H1 (cell line): ENCODE data around the gene RRAD. TPM values are rescaled to one million over a fixed set of nuclear protein-coding genes. Genes with fewer than 3 reads are reported as not detected.

Experiments
- CTCF ChIA-PET: fragments of 300-600 bp; sonication (Branson Sonifier 250); formaldehyde crosslinking; loops from one replicate; lab custom pipeline; 2021; ENCODE audit not compliant: partially characterized antibody; lab: Charles Lee
- POLR2A ChIA-PET: fragments of 300-600 bp; sonication (Branson Sonifier 250); formaldehyde crosslinking; loops from one replicate; lab custom pipeline; 2021; ENCODE audit warnings: inconsistent platforms; ENCODE audit not compliant: partially characterized antibody; lab: Charles Lee
- DNase-seq, 2 experiments: peaks; one replicate each; pipeline versions ENCODE4 v3.0.0 to v3.0.0-alpha.2; 2010 to 2022; ENCODE audit warnings: low spot score in 2 of 2, low read depth in 1 of 2, mixed read lengths in 1 of 2
- FAIRE-seq: peaks from 2 replicates; lab custom pipeline; 2011; peaks lifted over from hg19 to GRCh38; lab: Jason Lieb, UNC
- H2AFZ ChIP-seq: 2 replicates; pipeline ENCODE4 v1.8.1; 2012; ENCODE audit warnings: low read length, inconsistent platforms
- H2AK5ac ChIP-seq: 2 replicates; pipeline ENCODE4 v1.6.1; 2013; ENCODE audit warnings: low read depth, low read length
- H2BK120ac ChIP-seq: replicated peaks from 2 replicates; pipeline ENCODE3; 2013; ENCODE audit warnings: low read depth, low read length, inconsistent platforms
- H2BK12ac ChIP-seq: 2 replicates; pipeline ENCODE4 v1.6.1; 2013; ENCODE audit warnings: low read depth, low read length
- H2BK15ac ChIP-seq: 2 replicates; pipeline ENCODE4 v1.6.1; 2013; ENCODE audit warnings: low read length
- H2BK20ac ChIP-seq: 2 replicates; pipeline ENCODE4 v1.6.1; 2013; ENCODE audit warnings: low read length
- H2BK5ac ChIP-seq: 2 replicates; pipeline ENCODE4 v1.6.1; 2013; ENCODE audit warnings: low read depth, low read length
- H3K14ac ChIP-seq: 2 replicates; pipeline ENCODE4 v1.6.1; 2013; ENCODE audit warnings: inconsistent platforms; ENCODE audit not compliant: insufficient read length
- H3K18ac ChIP-seq: 2 replicates; pipeline ENCODE4 v1.6.1; 2013; ENCODE audit warnings: low read length; ENCODE audit errors: extremely low read depth
- H3K23ac ChIP-seq: 2 replicates; pipeline ENCODE4 v1.6.1; 2013; ENCODE audit warnings: inconsistent platforms; ENCODE audit not compliant: insufficient read length
- H3K23me2 ChIP-seq: 2 replicates; pipeline ENCODE4 v1.6.1; 2013; ENCODE audit warnings: low read depth, low read length
- H3K27ac ChIP-seq: 2 replicates; pipeline ENCODE4 v1.6.1; 2011; ENCODE audit warnings: low read depth, low read length, inconsistent platforms
- H3K27me3 ChIP-seq, 4 experiments: replicated peaks in 1 of 4; 1 replicate in 1 of 4; 2 replicates in 3 of 4; pipeline versions ENCODE4 v1.6.1 to v1.8.1; 2011 to 2013; ENCODE audit warnings: low read length in 3 of 4, mild to moderate bottlenecking in 3 of 4, inconsistent platforms in 2 of 4, mixed read lengths in 2 of 4, moderate library complexity in 1 of 4; ENCODE audit not compliant: control insufficient read depth in 3 of 4, insufficient read depth in 3 of 4; ENCODE audit errors: extremely low read depth in 1 of 4
- H3K36me3 ChIP-seq, 4 experiments: 2 replicates each; pipeline versions ENCODE4 v1.6.1 to v1.8.1; 2011 to 2013; ENCODE audit warnings: mild to moderate bottlenecking in 4 of 4, low read length in 3 of 4, moderate library complexity in 2 of 4, control low read depth in 1 of 4, inconsistent platforms in 1 of 4; ENCODE audit not compliant: insufficient read depth in 4 of 4, control insufficient read depth in 2 of 4
- H3K4ac ChIP-seq: replicated peaks from 2 replicates; pipeline ENCODE3; 2013; ENCODE audit warnings: low read length, low read depth, mixed read lengths, inconsistent platforms; ENCODE audit not compliant: insufficient read length
- H3K4me1 ChIP-seq, 4 experiments: replicated peaks in 1 of 4; 1 replicate in 1 of 4; 2 replicates in 3 of 4; pipeline versions ENCODE4 v1.6.1 to v1.8.1; 2011 to 2013; ENCODE audit warnings: low read length in 3 of 4, inconsistent platforms in 2 of 4, mixed read lengths in 1 of 4; ENCODE audit not compliant: insufficient read depth in 4 of 4, control insufficient read depth in 3 of 4
- H3K4me2 ChIP-seq, 2 experiments: 2 replicates each; pipeline versions ENCODE4 v1.6.1 to v1.8.1; 2011 to 2013; ENCODE audit warnings: low read depth in 2 of 2, low read length in 2 of 2, control low read depth in 1 of 2, inconsistent platforms in 1 of 2, mild to moderate bottlenecking in 1 of 2; ENCODE audit not compliant: insufficient read depth in 1 of 2
- H3K4me3 ChIP-seq, 4 experiments: fragments of 200-600, 300-600 bp in 1 of 4; sonication (generic), shearing (Covaris generic), sonication (Bioruptor Twin) in 1 of 4; 2 replicates each; pipeline versions ENCODE4 v1.5.1 to v1.8.1; 2011 to 2016; ENCODE audit warnings: low read length in 4 of 4, low read depth in 3 of 4, control low read depth in 2 of 4, inconsistent platforms in 2 of 4, mild to moderate bottlenecking in 2 of 4, mixed read lengths in 1 of 4, moderate library complexity in 1 of 4; ENCODE audit not compliant: insufficient read depth in 2 of 4; ENCODE audit errors: extremely low read depth in 1 of 4
- H3K56ac ChIP-seq: replicated peaks from 2 replicates; pipeline ENCODE3; 2013; ENCODE audit warnings: low read depth, mild to moderate bottlenecking, mixed read lengths, low read length, inconsistent platforms; ENCODE audit not compliant: insufficient read length
- H3K79me1 ChIP-seq: 2 replicates; pipeline ENCODE4 v1.6.1; 2013; ENCODE audit warnings: low read depth, low read length, control low read depth
- H3K79me2 ChIP-seq, 2 experiments: 2 replicates each; pipeline versions ENCODE4 v1.6.1 to v1.8.1; 2012 to 2013; ENCODE audit warnings: low read length in 2 of 2, mild to moderate bottlenecking in 2 of 2, inconsistent platforms in 1 of 2; ENCODE audit not compliant: insufficient read depth in 2 of 2, control insufficient read depth in 1 of 2
- H3K9ac ChIP-seq, 4 experiments: replicated peaks in 1 of 4; 1 replicate in 1 of 4; 2 replicates in 3 of 4; pipeline versions ENCODE4 v1.6.1 to v1.8.1; 2011 to 2013; ENCODE audit warnings: low read depth in 3 of 4, low read length in 3 of 4, control low read depth in 2 of 4, mild to moderate bottlenecking in 2 of 4, moderate library complexity in 2 of 4, inconsistent platforms in 1 of 4; ENCODE audit errors: extremely low read depth in 1 of 4
- H3K9me3 ChIP-seq, 2 experiments: 2 replicates each; pipeline versions ENCODE4 v1.6.1 to v1.8.1; 2012 to 2013; ENCODE audit warnings: mild to moderate bottlenecking in 2 of 2, moderate library complexity in 2 of 2, control low read depth in 1 of 2, inconsistent platforms in 1 of 2, low read depth in 1 of 2, low read length in 1 of 2, mixed read lengths in 1 of 2; ENCODE audit not compliant: insufficient read depth in 2 of 2
- H4K20me1 ChIP-seq, 2 experiments: replicated peaks in 1 of 2; 2 replicates each; pipeline versions ENCODE3 to v1.8.1; 2011 to 2013; ENCODE audit warnings: inconsistent platforms in 2 of 2, low read length in 2 of 2, mild to moderate bottlenecking in 1 of 2; ENCODE audit not compliant: insufficient read depth in 2 of 2, control insufficient read depth in 1 of 2
- H4K5ac ChIP-seq: 2 replicates; pipeline ENCODE4 v1.6.1; 2013; ENCODE audit warnings: low read length, low read depth, mixed read lengths, inconsistent platforms; ENCODE audit not compliant: insufficient read length
- H4K8ac ChIP-seq: 2 replicates; pipeline ENCODE4 v1.8.0; 2013; ENCODE audit warnings: mild to moderate bottlenecking, moderate library complexity, low read length, inconsistent platforms; ENCODE audit not compliant: insufficient read depth; ENCODE audit errors: extremely low read depth
- H4K91ac ChIP-seq: replicated peaks from 2 replicates; pipeline ENCODE3; 2013; ENCODE audit warnings: low read length, mixed read lengths, inconsistent platforms; ENCODE audit not compliant: insufficient read length
- ASH2L ChIP-seq: fragments of 200-600, 300-600 bp; sonication (generic); IDR thresholded peaks from one replicate; pipeline ENCODE4 v1.7.1; 2017; ENCODE audit warnings: low read length
- BRCA1 ChIP-seq: IDR thresholded peaks from 2 replicates; pipeline ENCODE4 v1.6.1; 2012; ENCODE audit warnings: low read depth, low read length, improper control_type of control experiment
- CREB1 ChIP-seq: IDR thresholded peaks from 2 replicates; pipeline ENCODE4 v1.6.1; 2012; ENCODE audit warnings: inconsistent platforms
- JUND ChIP-seq: IDR thresholded peaks from 2 replicates; pipeline ENCODE4 v1.6.1; 2011; ENCODE audit warnings: mild to moderate bottlenecking, improper control_type of control experiment, low read length
- KDM5A ChIP-seq: fragments of 200-600 bp; IDR thresholded peaks from 2 replicates; pipeline ENCODE4 v1.7.1; 2012; ENCODE audit warnings: mild to moderate bottlenecking, low read length, inconsistent platforms, mixed read lengths
- PHF8 ChIP-seq: fragments of 200-600 bp; sonication (generic); conservative IDR thresholded peaks from 2 replicates; pipeline ENCODE4 v1.7.1; 2012; ENCODE audit warnings: low read depth, mild to moderate bottlenecking, inconsistent platforms, low read length, moderate library complexity
- POLR2AphosphoS5 ChIP-seq: IDR thresholded peaks from 2 replicates; pipeline ENCODE4 v1.6.1; 2011; ENCODE audit warnings: low read depth, low read length
- SP1 ChIP-seq: IDR thresholded peaks from 2 replicates; pipeline ENCODE4 v1.6.1; 2011; ENCODE audit warnings: low read depth, low read length
- WGBS, 2 experiments: shearing (Covaris generic) in 1 of 2; methylation state at CpG; one replicate each; pipeline versions ENCODE4 v1.1.6 to v1.1.7; 2013 to 2015; ENCODE audit warnings: low lambda C conversion rate in 2 of 2, mixed read lengths in 2 of 2, inconsistent platforms in 1 of 2, low coverage in 1 of 2, missing lambda C conversion rate in 1 of 2; ENCODE audit not compliant: insufficient replicate concordance in 2 of 2, insufficient coverage in 1 of 2, insufficient read length in 1 of 2; ENCODE audit errors: extremely low coverage in 1 of 2, missing lambda C conversion rate in 1 of 2; 5-methylcytosine and 5-hydroxymethylcytosine counted together
- polyA plus RNA-seq, 7 experiments: library from polyadenylated mRNA; depleted of rRNA in 3 of 7; stranded (reverse) in 5 of 7; unstranded in 2 of 7; fragments of >200 nt in 5 of 7; fragments of 200-250 nt in 2 of 7; gene quantifications; 1 replicate in 5 of 7; 2 replicates in 1 of 7; 4 replicates in 1 of 7; pipeline versions ENCODE4 v1.2.1 to v1.2.3, GENCODE V29; 2011 to 2013; ENCODE audit warnings: missing spikeins in 2 of 7, mixed read lengths in 2 of 7
- total RNA-seq: library from RNA; stranded (reverse); fragmentation: NEBNext Ultra II Directional; extraction: Animal tissue kit (Norgen Biotek cat#: 25700); gene quantifications from 2 replicates; pipeline ENCODE4 v1.2.1, GENCODE V29; 2021

Gene RRAD
- total and polyA plus RNA-seq, 2 of the 8 experiments (the other 6 are each of a cell fraction or from before 2014, with no cell fraction given), result 0.17 TPM; not detected in 1

DNA sequence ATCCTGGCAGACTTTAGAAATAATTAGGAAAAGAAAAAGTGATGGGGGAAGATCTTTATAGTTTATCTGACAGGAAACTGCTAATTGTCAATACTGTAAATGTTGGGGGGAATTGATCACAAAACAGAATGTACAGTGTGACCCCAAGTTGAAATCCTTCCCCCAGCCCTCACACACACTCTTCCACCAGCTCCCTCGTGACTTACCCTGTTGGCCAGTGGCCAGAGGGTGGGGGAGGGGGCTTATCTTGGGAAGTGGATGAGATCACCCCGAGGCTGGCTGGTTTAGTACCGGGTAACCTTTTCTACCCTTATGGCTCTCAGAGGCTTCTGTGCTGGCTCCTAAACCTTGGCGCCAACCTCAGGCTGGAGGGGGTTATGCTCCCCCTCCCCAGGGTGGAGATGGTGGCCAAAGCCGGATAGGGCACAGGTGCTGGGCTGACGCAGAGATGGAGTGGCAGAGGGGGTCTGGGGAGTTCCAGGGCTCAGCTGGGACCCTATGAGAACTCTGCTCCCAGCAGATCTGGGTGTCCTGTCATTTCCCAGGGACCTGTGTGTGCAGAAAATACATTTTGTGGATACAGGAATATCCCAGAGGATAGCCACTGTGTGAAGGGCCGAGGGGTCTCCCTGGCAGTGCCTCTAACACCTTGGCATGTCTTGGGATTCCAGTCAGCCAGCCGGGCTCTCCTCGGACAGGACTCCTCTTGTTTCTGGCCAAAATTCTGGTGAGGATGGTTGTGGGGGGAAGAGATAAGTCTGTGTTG is 25.2 kb downstream of the RRAD start:
- WGBS, 2 experiments, result 66% methylated on average over 9 of the region's 9 CpGs; no CpG with 5 or more reads in 1 of the 2 experiments
- no peak overlapping the region for H3K27ac ChIP-seq
- no peaks in the 10 kb centered on the region for H3K79me1 ChIP-seq
- H3K4me2 ChIP-seq, result 0 out of 4 replicates have a peak overlapping the region, but pooled peaks of 1 of the 2 experiments have one; percentile 14
- no peak overlapping the region for H3K18ac ChIP-seq
- no peak overlapping the region for H3K23ac ChIP-seq
- H3K4me1 ChIP-seq, result peaks cover 0 to 6% (median 2%) of the 10 kb centered on the region in 4 experiments; a peak in 3 of 7 replicates
- H2AK5ac ChIP-seq, result no peak overlapping the region
- 0 out of 2 replicates have a peak overlapping the region, but pooled peaks have one; percentile 9 for H2BK12ac ChIP-seq
- no peak overlapping the region for H2BK20ac ChIP-seq
- H3K56ac ChIP-seq, result no peak overlapping the region
- no peak overlapping the region for H4K8ac ChIP-seq
- no peak for DNase-seq
- no peaks in the 10 kb centered on the region for H3K9me3 ChIP-seq
- no peak overlapping the region for H2BK120ac ChIP-seq
- H3K4ac ChIP-seq, result no peak overlapping the region
- no peak overlapping the region for H4K5ac ChIP-seq
- no peaks in the 10 kb centered on the region for H3K23me2 ChIP-seq
- no peaks in the 10 kb centered on the region; a peak in 1 of 7 replicates for H3K27me3 ChIP-seq
- CTCF ChIA-PET, result interaction anchor here (0.8 to 42.0 kb wide), 5 partner anchors 16 to 409 kb away, joined by 3 to 1009 read pairs (median 4); partner anchors contain the start of genes CDH16, CIAO2B and RRAD
- no peak overlapping the region for H2BK5ac ChIP-seq
- 0 out of 2 replicates have a peak overlapping the region, but pooled peaks have one; percentile 88 for H2BK15ac ChIP-seq
- H3K79me2 ChIP-seq, result no peaks in the 10 kb centered on the region
- FAIRE-seq, result no peak
- H3K9ac ChIP-seq, result peak overlapping the region in 1 of 4 experiments; percentile 13; a peak in 1 of 7 replicates
- no peak overlapping the region for H3K14ac ChIP-seq
- POLR2A ChIA-PET, result interaction anchor here (0.9 to 2.3 kb wide), 4 partner anchors 18 to 43 kb away, joined by 3 to 5 read pairs (median 3); partner anchors contain the start of genes CDH16 and PDP2
- no peaks in the 10 kb centered on the region for H3K36me3 ChIP-seq
- H3K4me3 ChIP-seq, result no peak overlapping the region
- peak; percentile 54; the same call in 1 of the 2 replicates for TF ChIP-seq JUND
- TF ChIP-seq BRCA1, result no peak
- no peak for TF ChIP-seq POLR2AphosphoS5
- no peak for TF ChIP-seq KDM5A
- 0 out of 2 replicates have a peak, but pooled peaks have one; percentile 11 for TF ChIP-seq SP1
- TF ChIP-seq PHF8, result no peak
- TF ChIP-seq ASH2L, result peak; percentile 27
- TF ChIP-seq CREB1, result no peak
- no peak overlapping the region for H4K91ac ChIP-seq
- H4K20me1 ChIP-seq, result peaks cover 0 to 5% of the 10 kb centered on the region in 2 experiments
- H2AFZ ChIP-seq, result no peak overlapping the region
